Left colon (tissue), 2 donors: Measurements from ENCODE around the gene MORN1. TPM values are rescaled to one million over a fixed set of nuclear protein-coding genes. Genes with fewer than 3 reads are reported as not detected.

Source experiments
- ATAC-seq: fragments of 200-7000 bp; cut with Tn5 transposase; one replicate; pipeline ENCODE4 v1.9.1; 2020; ENCODE audit warnings: mild to moderate bottlenecking, moderate library complexity
- DNase-seq, 2 donors: peaks; one replicate each; pipeline ENCODE4 v3.0.0-alpha.2; 2020
- intact Hi-C, 2 donors: fragments of 100-400 bp; cut with DNase I in 1 of 2; cut with micrococcal nuclease in 1 of 2; formaldehyde crosslinking; loops; one replicate each; pipeline versions ENCODE4 v1.11.2 to v1.14.0; 2022; cut with DNase I, micrococcal nuclease
- total RNA-seq, 2 donors: library from RNA; stranded (reverse); fragmentation: NEBNext Ultra II Directional; extraction: Animal tissue kit (Norgen Biotek cat#: 25700); gene quantifications; one replicate each; pipeline ENCODE4 v1.2.1, GENCODE V29; 2021
- donor health status: DM: no; HTN: no; CAD: no.
- donor health status: DM: yes; HTN: yes; CAD: no.

The MORN1 gene
- total RNA-seq, 2 donors from 2014 or later = 11.0 to 15.2 TPM

DNA sequence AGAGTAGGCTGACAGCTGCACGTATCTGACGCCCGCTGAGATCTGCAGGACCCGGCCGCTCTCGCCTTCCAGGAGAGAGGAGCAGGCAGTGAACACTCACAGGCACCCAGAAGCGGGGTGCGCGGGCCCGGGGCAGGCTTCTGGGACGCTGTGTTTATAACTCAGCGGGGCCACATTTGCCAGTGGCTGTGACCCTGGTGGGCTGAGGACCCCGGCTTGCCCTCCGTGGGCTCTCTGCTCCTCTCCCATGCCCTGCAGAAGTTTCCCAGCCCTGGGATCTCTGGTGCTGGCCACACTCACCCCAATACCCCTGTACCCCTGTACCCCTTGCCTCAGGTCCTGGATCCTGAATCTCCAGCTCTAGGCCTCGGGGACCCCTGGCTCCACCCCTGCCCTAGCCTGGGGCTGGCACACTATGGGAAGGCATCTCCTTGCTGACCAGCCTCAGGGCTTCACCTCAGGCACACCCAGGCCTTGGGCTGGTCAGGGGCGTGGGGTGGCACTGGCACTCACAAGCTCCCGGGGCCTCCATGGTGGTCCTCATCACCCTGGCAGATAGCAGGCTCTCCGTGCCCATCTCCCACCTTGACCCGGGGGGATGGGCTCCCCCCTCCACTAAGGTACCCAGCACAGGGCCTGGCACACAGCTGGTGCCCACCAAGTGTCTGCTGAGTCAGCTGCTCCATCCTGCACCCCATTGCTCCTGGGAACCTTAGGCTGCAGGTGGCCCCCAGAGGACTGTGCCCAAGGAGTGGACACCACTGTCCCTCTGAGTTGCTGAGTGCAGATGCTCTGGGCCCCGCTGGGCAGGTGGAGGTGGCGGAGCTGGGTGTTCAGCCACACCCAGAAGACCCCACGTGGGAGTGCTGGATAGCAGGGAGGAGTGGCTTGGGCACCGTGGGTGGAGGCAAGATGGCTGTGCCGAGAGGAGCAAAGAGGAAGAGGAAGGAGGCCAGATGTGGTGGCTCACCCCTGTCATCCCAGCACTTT is 32.4 kb downstream of the MORN1 start:
- intact Hi-C loops = no loop called here
- ATAC-seq (no peak), DNase-seq (no peak)

DNA sequence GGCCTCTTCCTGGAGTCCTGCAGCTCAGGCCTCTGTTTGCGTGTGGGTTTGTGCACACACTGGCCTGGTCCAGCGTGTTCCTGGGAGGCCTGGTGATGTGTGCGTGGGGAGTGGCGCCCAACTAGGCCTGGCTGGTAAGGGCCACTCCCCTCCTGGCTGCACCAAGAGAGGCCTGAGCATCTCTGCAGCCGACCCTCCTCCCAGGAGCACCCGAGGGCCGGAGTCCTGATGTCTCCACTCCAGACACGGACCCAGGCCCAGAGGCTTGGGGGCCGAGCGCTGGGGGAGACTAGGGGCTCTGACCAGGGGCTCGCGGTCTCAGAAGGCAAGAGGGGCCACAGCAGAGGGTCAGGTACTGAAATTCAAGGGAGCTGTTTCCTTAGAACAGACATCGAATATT is 33.3 kb downstream of the MORN1 start:
- intact Hi-C loops = no loop called here
- DNase-seq = no peak
- no peak for ATAC-seq

DNA sequence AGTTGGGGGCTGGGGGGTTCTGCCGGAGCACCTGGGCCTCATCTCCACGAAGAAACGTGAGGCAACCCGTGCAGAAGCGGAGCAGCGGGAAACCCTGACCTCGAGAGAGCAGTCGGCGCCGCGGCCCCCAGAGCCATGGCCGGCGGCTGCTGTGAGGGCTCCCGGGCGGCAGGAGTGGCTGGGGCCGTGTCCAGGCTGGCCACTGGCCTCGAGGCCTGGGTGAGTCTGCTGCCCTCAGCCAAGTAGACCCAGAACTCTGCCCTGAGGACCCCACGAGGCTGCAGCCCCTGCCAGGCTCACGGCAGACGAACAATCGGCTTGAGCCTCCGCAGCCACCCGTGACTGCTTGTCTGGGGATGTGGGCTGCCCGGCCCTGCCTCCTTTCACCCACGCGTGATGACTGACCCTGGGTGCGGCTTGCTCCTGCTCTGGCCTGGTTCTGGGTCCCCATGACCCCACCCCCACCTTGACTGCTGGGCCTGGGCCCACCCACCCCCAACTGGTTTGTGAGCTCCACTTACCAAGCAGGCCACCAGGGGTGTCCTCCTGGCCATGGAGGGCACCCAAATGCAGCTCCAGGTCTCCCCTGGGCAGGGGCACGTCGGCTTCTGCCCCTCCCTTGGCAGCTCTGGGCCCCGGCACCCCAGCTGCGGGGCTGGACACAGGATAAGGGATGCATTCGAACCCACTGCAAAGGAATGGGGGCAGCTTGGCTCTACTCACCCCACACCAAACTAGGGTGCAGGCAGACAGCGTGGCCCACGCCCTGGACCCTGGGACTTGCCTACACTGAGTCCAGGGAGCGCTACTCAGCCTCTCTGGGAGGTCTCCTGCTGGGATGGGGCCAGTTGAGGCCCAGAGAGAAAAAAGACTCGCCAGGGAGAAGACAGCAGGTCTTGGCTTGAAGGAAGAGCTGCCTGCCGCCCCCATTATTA is 34.2 kb downstream of the MORN1 start:
- DNase-seq = no peak
- no peak for ATAC-seq
- intact Hi-C loops = no loop called here

- no peak for ATAC-seq
- DNase-seq = no peak
- intact Hi-C loops = no loop called here
Observed at GRCh38 chr1:2356401-2356800, 35.0 kb downstream of the MORN1 start.

DNA sequence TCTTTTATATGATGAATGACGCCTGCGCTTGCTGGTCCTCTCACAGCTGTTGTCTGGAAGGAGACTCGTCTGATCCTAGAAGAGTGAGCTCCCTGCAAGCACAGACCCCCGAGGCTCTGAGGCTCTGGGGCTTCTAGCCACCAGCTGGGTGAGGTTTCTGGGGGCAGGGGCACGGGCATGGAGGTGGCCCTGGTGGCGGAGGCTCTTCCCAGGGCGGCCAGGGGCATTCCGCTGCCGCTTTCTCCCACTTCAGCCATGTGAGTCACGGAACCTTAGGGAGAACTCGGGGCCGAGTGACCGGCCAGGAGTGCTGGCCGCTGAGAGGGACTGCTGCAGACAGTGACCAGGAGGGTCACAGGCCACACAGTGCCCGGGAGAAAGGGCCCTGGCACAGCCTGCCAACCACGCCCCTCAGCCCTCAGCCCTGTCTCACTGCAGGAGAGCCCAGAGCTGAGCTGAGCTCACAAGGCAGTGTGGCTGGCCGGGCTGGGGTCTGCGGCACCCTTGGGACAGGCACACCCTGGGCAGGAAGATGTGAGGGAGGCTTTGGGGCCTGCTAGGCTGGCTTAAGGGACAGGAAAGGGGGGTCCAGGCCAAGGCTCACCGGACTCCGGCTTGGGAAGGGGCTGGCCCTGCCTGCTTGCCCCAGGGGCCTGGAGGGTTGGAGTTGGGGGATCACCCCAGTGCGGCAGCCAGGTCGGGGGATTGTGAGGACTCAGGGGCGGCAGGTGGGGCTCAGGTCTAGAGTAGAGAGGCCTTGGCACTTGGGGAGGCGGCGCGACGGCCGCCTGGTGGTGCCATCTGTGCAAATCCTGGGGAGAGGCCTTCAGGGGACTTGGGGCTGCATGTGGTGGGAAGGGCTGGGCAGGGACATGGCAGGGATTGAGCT is 35.7 kb downstream of the MORN1 start:
- intact Hi-C loops = no loop called here
- DNase-seq (no peak), ATAC-seq (no peak)

- intact Hi-C loops = no loop called here
- DNase-seq = no peak
- ATAC-seq = no peak
Observed at GRCh38 chr1:2354511-2355372, 36.6 kb downstream of the MORN1 start.

- no peak for DNase-seq
- intact Hi-C loops = no loop called here
- no peak for ATAC-seq
Observed at GRCh38 chr1:2353551-2354438, 37.6 kb downstream of the MORN1 start.

- DNase-seq = no peak
- ATAC-seq = no peak
- intact Hi-C loops = no loop called here
Observed at GRCh38 chr1:2352897-2353550, 38.3 kb downstream of the MORN1 start.

DNA sequence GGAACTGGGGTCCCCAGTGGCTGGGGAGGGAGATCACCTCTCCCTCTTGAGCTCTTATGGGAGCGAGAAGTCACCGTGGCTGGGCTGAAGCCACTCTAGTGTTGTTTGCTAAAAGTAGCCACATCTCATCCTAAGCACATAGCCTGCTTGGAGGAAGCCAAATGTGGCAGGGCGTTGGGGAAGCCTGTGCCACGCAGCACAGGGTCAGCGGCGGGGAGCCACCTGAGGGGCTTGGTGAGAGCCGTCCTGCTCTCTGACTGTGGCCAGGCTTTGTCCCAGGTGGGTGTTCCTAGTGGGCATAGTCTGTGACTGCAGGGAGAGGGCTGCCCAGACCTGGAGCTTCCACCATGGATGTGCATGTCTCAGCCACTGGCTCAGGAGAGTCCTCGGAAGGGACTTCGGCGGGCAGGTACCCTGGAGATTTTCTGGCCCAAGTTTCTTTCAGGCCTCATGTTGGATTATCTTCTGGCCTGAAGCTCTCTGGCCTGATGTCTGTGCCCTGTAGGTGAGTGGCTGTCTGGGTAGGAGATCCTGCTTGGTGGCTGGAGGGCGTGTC is 38.9 kb downstream of the MORN1 start:
- DNase-seq = no peak
- ATAC-seq = no peak
- intact Hi-C loops = no loop called here

GRCh38 chr1:2351723-2352122 is 39.6 kb downstream of the MORN1 start:
- ATAC-seq = no peak
- intact Hi-C loops = no loop called here
- no peak for DNase-seq

- intact Hi-C loops = no loop called here
- DNase-seq (no peak), ATAC-seq (no peak)
Observed at GRCh38 chr1:2350911-2351655, 40.3 kb downstream of the MORN1 start.

- DNase-seq (no peak), ATAC-seq (no peak)
- intact Hi-C loops = no loop called here
Observed at GRCh38 chr1:2350501-2350900, 40.9 kb downstream of the MORN1 start.

GRCh38 chr1:2349806-2350205 is 41.5 kb downstream of the MORN1 start:
- peak in 1 of 2 donors; percentile 6 for DNase-seq
- no peak for ATAC-seq

DNA sequence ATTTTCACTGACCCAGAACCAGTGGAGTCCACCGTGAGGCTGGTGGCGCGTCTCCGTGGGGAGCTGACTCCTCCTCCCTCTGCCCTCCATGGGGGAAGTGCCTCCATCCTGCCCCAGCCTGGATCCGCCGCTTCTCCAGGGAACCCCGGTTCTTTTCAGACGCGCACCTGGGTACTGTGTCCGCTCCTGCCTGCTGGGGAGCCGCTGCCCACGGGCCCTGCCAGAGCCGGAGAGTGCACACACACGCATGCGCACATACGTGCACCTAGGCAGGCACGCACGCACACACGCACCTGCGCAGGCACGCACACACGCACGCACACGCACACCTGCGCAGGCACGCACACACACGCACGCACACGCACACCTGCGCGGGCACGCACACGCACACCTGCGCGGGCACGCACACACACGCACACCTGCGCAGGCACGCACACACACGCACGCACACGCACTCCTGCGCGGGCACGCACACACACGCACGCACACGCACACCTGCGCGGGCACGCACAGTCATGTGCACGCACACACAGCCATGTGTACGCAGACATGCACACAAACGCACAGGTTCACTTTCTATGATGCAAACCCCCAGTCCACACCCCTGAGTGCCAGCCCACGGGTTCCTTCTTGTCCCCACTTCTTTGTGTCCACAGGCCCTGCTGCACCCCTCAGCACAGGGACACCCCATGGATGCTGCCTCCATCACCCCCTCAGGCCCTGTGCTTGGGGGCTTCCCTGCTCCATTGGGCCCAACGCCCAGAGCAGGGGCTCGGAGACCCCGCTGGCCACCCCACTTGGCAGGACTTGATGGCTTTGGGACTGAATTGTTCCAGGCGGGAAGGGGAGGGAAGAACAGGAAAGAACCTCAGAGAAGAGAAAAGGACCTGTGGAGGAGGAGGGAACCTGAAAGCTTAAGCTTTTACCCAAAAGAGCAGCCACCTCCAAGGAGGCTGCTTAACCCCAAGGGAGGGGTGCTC is 42.7 kb downstream of the MORN1 start:
- DNase-seq (no peak), ATAC-seq (no peak)

More at GRCh38 chr1:2349806-2350205, 41.5 kb downstream of the MORN1 start:
- intact Hi-C loops = no loop called here

More for the DNA sequence above, 42.7 kb downstream of the MORN1 start:
- intact Hi-C loops = no loop called here
